HEK293T (cell line): ENCODE measurements around the gene MKRN2OS.

Source experiments
- CTCF ChIA-PET: fragments of 350-600 bp; formaldehyde crosslinking; extraction: SDS; loops from one replicate; lab custom pipeline; 2021; ENCODE audit warnings: antibody characterized with exemption, inconsistent platforms; lab: Yijun Ruan, JAX
- POLR2A ChIA-PET: fragments of 350-600 bp; formaldehyde crosslinking; extraction: SDS; loops from one replicate; lab custom pipeline; 2020; ENCODE audit warnings: antibody characterized with exemption, inconsistent platforms; lab: Yijun Ruan, JAX
- DNase-seq: peaks from one replicate; pipeline ENCODE4 v3.0.0; 2012; ENCODE audit warnings: mixed read lengths; ENCODE audit errors: extremely low spot score
- ARNT ChIP-seq: fragments of 450-650 bp; IDR thresholded peaks from 2 replicates; pipeline ENCODE4 v1.6.1; 2017; ENCODE audit warnings: mild to moderate bottlenecking
- BHLHE40 ChIP-seq: fragments of 450-650 bp; IDR thresholded peaks from 2 replicates; pipeline ENCODE4 v1.6.1; 2016; ENCODE audit warnings: mild to moderate bottlenecking, moderate library complexity, borderline replicate concordance
- CTBP1 ChIP-seq: fragments of 450-650 bp; IDR thresholded peaks from 2 replicates; pipeline ENCODE4 v1.6.1; 2016; ENCODE audit warnings: borderline replicate concordance
- ELF4 ChIP-seq: fragments of 450-650 bp; IDR thresholded peaks from 2 replicates; pipeline ENCODE4 v1.6.1; 2017; ENCODE audit warnings: antibody characterized with exemption
- FOXA1 ChIP-seq: fragments of 450-650 bp; IDR thresholded peaks from 2 replicates; pipeline ENCODE4 v1.6.1; 2016; ENCODE audit warnings: mild to moderate bottlenecking
- FOXK2 ChIP-seq: fragments of 450-650 bp; IDR thresholded peaks from 2 replicates; pipeline ENCODE4 v1.6.1; 2016; ENCODE audit warnings: mild to moderate bottlenecking
- FOXM1 ChIP-seq: fragments of 450-650 bp; IDR thresholded peaks from 2 replicates; pipeline ENCODE4 v1.6.1; 2017; ENCODE audit warnings: mild to moderate bottlenecking, borderline replicate concordance
- HDGF ChIP-seq: fragments of 450-650 bp; IDR thresholded peaks from 2 replicates; pipeline ENCODE4 v1.6.1; 2017; ENCODE audit warnings: antibody characterized with exemption, borderline replicate concordance
- L3MBTL2 ChIP-seq: fragments of 450-650 bp; conservative IDR thresholded peaks from 2 replicates; pipeline ENCODE4 v1.6.1; 2016; ENCODE audit warnings: mild to moderate bottlenecking
- LEF1 ChIP-seq: fragments of 450-650 bp; IDR thresholded peaks from 2 replicates; pipeline ENCODE4 v1.6.1; 2017; ENCODE audit warnings: mild to moderate bottlenecking, borderline replicate concordance
- NFRKB ChIP-seq: fragments of 450-650 bp; IDR thresholded peaks from 2 replicates; pipeline ENCODE4 v1.6.1; 2016; ENCODE audit warnings: mild to moderate bottlenecking, moderate library complexity
- PKNOX1 ChIP-seq: fragments of 450-650 bp; IDR thresholded peaks from 2 replicates; pipeline ENCODE4 v1.6.1; 2016
- SP1 ChIP-seq: fragments of 450-650 bp; IDR thresholded peaks from 2 replicates; pipeline ENCODE4 v1.6.1; 2017
- SUZ12 ChIP-seq: fragments of 450-650 bp; IDR thresholded peaks from 2 replicates; pipeline ENCODE4 v1.6.1; 2016; ENCODE audit warnings: mild to moderate bottlenecking
- TARDBP ChIP-seq: fragments of 450-650 bp; IDR thresholded peaks from 2 replicates; pipeline ENCODE4 v1.6.1; 2016
- ZNF384 ChIP-seq: fragments of 450-650 bp; IDR thresholded peaks from 2 replicates; pipeline ENCODE4 v1.6.1; 2016

Gene MKRN2OS

DNA sequence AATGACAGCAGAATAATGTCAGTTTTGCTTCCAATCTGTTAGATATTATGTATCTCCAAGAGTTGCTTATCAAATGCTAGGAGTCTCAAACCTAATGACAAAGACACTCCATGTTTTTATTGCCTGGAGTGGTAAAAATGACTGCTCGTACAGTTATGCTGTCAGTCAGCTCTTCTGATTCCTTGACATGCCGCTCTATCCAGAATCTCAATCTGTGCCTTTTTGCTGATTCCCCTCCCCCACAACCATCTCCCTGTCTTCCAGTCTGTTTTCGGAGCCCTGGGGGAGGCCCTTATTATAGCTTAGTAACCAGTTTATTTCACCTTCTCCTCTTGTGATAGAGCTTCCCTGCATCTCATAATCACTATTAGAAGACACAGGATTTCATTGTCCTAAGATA lies 14.2 kb upstream of the MKRN2OS start:
- CTCF ChIA-PET: no interaction called here
- POLR2A ChIA-PET: interaction anchor here (0.9 kb wide), 1 partner anchor 75 kb away, joined by 3 read pairs; the partner anchor contains the start of gene TSEN2

DNA sequence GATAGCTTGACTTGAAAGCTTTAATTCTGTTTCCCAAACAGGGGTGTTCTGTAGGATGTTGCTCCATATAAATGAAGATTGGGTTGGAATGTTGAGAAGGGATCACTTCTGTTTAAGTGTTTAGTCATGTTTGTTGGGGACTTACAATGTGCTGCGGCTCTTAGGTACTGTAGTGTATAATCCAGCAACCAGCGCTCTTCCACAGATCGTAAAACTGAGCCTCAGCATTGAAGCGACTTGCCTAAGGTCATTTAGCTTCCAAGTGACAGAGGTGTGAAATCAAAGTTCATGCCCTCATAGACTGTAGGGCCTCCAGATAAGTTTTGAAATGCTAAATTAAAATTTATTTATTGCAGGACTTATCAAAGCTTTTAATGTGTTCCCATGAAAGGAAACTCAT lies 13.4 kb upstream of the MKRN2OS start:
- no peak for DNase-seq
- ChIA-PET CTCF (interaction anchor here (0.7 to 0.9 kb wide), 2 partner anchors 13 to 383 kb away, joined by 4 to 6 read pairs; partner anchors contain the start of gene MKRN2OS), POLR2A (interaction anchor here (2.1 kb wide), 1 partner anchor 75 kb away, joined by 6 read pairs; the partner anchor contains the start of gene TSEN2)
- no peak for TF ChIP-seq FOXA1
- no peak for TF ChIP-seq NFRKB
- no peak for TF ChIP-seq BHLHE40
- no peak for TF ChIP-seq CTBP1
- no peak for TF ChIP-seq FOXM1
- TF ChIP-seq LEF1: no peak

More for the DNA sequence above, 14.2 kb upstream of the MKRN2OS start:
- no peak for DNase-seq
- TF ChIP-seq ELF4 (no peak), PKNOX1 (peak; percentile 82)

GRCh38 chr3:12557473-12558100 lies 12.3 kb upstream of the MKRN2OS start:
- DNase-seq: no peak
- CTCF ChIA-PET: no interaction called here
- POLR2A ChIA-PET: interaction anchor here (1.0 to 2.1 kb wide), 2 partner anchors 73 to 106 kb away, joined by 3 to 6 read pairs; partner anchors contain the start of genes RAF1 and TSEN2
- TF ChIP-seq ARNT (no peak), FOXK2 (no peak), HDGF (no peak), SUZ12 (no peak), ELF4 (no peak), LEF1 (no peak), PKNOX1 (peak; percentile 82), TARDBP (no peak)

GRCh38 chr3:12556690-12557472 lies 11.6 kb upstream of the MKRN2OS start, which contains the start of gene MKRN2:
Gene MKRN2, plus strand, starts transcription at chr3:12557087. Its CDS starts 64 bp downstream, at chr3:12557151.
- TF ChIP-seq LEF1 (peak; percentile 64; the same call in 1 of the 2 replicates), BHLHE40 (no peak), ARNT (peak; percentile 67; the same call in 1 of the 2 replicates), CTBP1 (peak; percentile 80), L3MBTL2 (peak; percentile 53)
- DNase-seq: peak; percentile 87
- POLR2A ChIA-PET: interaction anchor here (0.9 to 2.1 kb wide), 5 partner anchors 9 to 159 kb away, joined by 3 to 6 read pairs (median 4); partner anchors contain the start of genes RAF1 and TSEN2
- CTCF ChIA-PET: no interaction called here

DNA sequence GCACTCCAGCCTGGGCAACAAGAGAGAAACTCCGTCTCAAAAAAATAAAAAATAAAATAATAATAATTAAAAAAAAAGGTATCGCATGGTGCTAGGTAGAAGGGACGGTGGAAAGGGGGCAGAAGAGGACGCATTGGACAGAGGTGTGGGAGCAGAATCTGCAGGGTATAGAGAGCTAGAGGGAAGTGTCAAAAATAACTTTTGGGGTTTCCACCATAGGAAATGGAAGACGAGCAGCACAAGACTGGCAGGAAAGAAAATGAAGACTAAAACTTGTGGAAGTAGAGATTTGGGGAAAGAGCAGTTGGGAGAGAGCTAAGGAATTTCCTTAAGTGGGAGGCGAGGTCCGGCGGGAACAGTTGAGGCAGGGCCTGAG lies 11.0 kb upstream of the MKRN2OS start:
- ChIA-PET POLR2A (interaction anchor here (0.9 to 1.3 kb wide), 4 partner anchors 8 to 160 kb away, joined by 3 to 4 read pairs (median 4); partner anchors contain the start of gene RAF1), CTCF (no interaction called here)
- DNase-seq: no peak
- TF ChIP-seq LEF1 (no peak), SP1 (no peak), PKNOX1 (no peak), SUZ12 (no peak), FOXK2 (no peak), CTBP1 (no peak), NFRKB (no peak), ZNF384 (no peak), BHLHE40 (no peak), ELF4 (no peak), FOXM1 (no peak), HDGF (no peak)

GRCh38 chr3:12553921-12554391 lies 8.7 kb upstream of the MKRN2OS start:
- DNase-seq: peak; percentile 30
- POLR2A ChIA-PET: interaction anchor here (0.6 to 1.1 kb wide), 4 partner anchors 9 to 343 kb away, joined by 3 to 8 read pairs (median 3); partner anchors contain the start of gene MKRN2OS
- CTCF ChIA-PET: no interaction called here
- TF ChIP-seq FOXA1: no peak
- TF ChIP-seq CTBP1: no peak
- no peak for TF ChIP-seq ARNT
